Liver (tissue), 9 donors: ENCODE results near the gene GUCD1. TPM values are rescaled to one million over a fixed set of nuclear protein-coding genes. Genes with fewer than 3 reads are reported as not detected.

ENCODE experiments used
- DNase-seq: peaks from one replicate; pipeline ENCODE4 v3.0.0-alpha.2; 2017; ENCODE audit warnings: low spot score
- H3K27ac ChIP-seq, 2 donors: one replicate each; pipeline ENCODE4 v1.7.0; 2013; ENCODE audit warnings: inconsistent platforms in 2 of 2, low read length in 2 of 2, control low read depth in 1 of 2, low read depth in 1 of 2, mild to moderate bottlenecking in 1 of 2
- H3K27me3 ChIP-seq, 4 donors: one replicate each; pipeline versions ENCODE4 v1.6.1 to v1.7.0; 2013; ENCODE audit warnings: low read length in 3 of 4, inconsistent platforms in 1 of 4, mild to moderate bottlenecking in 1 of 4, moderate library complexity in 1 of 4; ENCODE audit not compliant: control insufficient read depth in 4 of 4, insufficient read depth in 4 of 4
- H3K36me3 ChIP-seq, 4 donors: one replicate each; pipeline versions ENCODE4 v1.6.1 to v1.7.0; 2013; ENCODE audit warnings: low read length in 3 of 4, mild to moderate bottlenecking in 3 of 4, low read depth in 1 of 4, moderate library complexity in 1 of 4; ENCODE audit not compliant: control insufficient read depth in 4 of 4, insufficient read depth in 3 of 4
- H3K4me1 ChIP-seq, 4 donors: one replicate each; pipeline versions ENCODE4 v1.6.1 to v1.7.0; 2013; ENCODE audit warnings: low read length in 3 of 4, mild to moderate bottlenecking in 3 of 4, moderate library complexity in 1 of 4; ENCODE audit not compliant: control insufficient read depth in 4 of 4, insufficient read depth in 4 of 4
- H3K4me3 ChIP-seq, 3 donors: one replicate each; pipeline versions ENCODE4 v1.6.1 to v1.7.0; 2013; ENCODE audit warnings: low read length in 3 of 3, control low read depth in 1 of 3, low read depth in 1 of 3, mild to moderate bottlenecking in 1 of 3
- H3K9ac ChIP-seq, 2 donors: one replicate each; pipeline ENCODE4 v1.7.0; 2013; ENCODE audit warnings: low read length in 2 of 2, mild to moderate bottlenecking in 2 of 2, moderate library complexity in 2 of 2, control low read depth in 1 of 2, low read depth in 1 of 2
- H3K9me3 ChIP-seq, 4 donors: one replicate each; pipeline versions ENCODE4 v1.6.1 to v1.7.0; 2013; ENCODE audit warnings: low read length in 3 of 4; ENCODE audit not compliant: control insufficient read depth in 4 of 4
- ATF3 ChIP-seq: IDR thresholded peaks from 2 replicates; pipeline ENCODE4 v1.6.1; 2016; ENCODE audit warnings: antibody characterized with exemption
- CTCF ChIP-seq: fragments of 150-350 bp; IDR thresholded peaks from 2 replicates; pipeline ENCODE4 v1.5.1; 2017; ENCODE audit warnings: improper control_type of control experiment, low read depth, low read length; ENCODE audit not compliant: missing input control
- EGR1 ChIP-seq, 2 donors: IDR thresholded peaks; 2 replicates each; pipeline ENCODE4 v1.6.1; 2016 to 2018; ENCODE audit warnings: antibody characterized with exemption in 2 of 2, low read depth in 2 of 2
- HNF4A ChIP-seq, 2 donors: conservative IDR thresholded peaks; 2 replicates each; pipeline ENCODE4 v1.6.1; 2016; ENCODE audit warnings: antibody characterized with exemption in 2 of 2, mild to moderate bottlenecking in 2 of 2
- JUND ChIP-seq, 2 donors: IDR thresholded peaks; 2 replicates each; pipeline ENCODE4 v1.6.1; 2016; ENCODE audit warnings: antibody characterized with exemption in 2 of 2
- MAX ChIP-seq: IDR thresholded peaks from 2 replicates; pipeline ENCODE4 v1.6.1; 2016; ENCODE audit warnings: antibody characterized with exemption
- NR2F2 ChIP-seq: IDR thresholded peaks from 2 replicates; pipeline ENCODE4 v1.6.1; 2016; ENCODE audit warnings: antibody characterized with exemption
- RAD21 ChIP-seq, 2 donors: IDR thresholded peaks; 2 replicates each; pipeline ENCODE4 v1.6.1; 2016; ENCODE audit warnings: antibody characterized with exemption in 2 of 2, mild to moderate bottlenecking in 2 of 2
- TAF1 ChIP-seq: conservative IDR thresholded peaks from 2 replicates; pipeline ENCODE4 v1.6.1; 2016; ENCODE audit warnings: antibody characterized with exemption, mild to moderate bottlenecking
- YY1 ChIP-seq: IDR thresholded peaks from 2 replicates; pipeline ENCODE4 v1.6.1; 2016; ENCODE audit warnings: antibody characterized with exemption, mild to moderate bottlenecking
- ZBTB33 ChIP-seq: IDR thresholded peaks from 2 replicates; pipeline ENCODE4 v1.6.1; 2016; ENCODE audit warnings: antibody characterized with exemption
- WGBS: extraction: QIAGEN DNeasy Blood & Tissue Kit; methylation state at CpG from one replicate; pipeline ENCODE4 v1.1.7; 2013; 5-methylcytosine and 5-hydroxymethylcytosine counted together
- polyA plus RNA-seq, 2 donors: library from polyadenylated mRNA; stranded (reverse) in 1 of 2; unstranded in 1 of 2; fragments of 200-250 nt in 1 of 2; fragments of >200 nt in 1 of 2; fragmentation: Nextera tagmentation in 1 of 2; extraction: Ambion mirVana in 1 of 2; gene quantifications; one replicate each; pipeline versions ENCODE4 v1.2.1 to v1.2.3, GENCODE V29; 2013 to 2015
- total RNA-seq, 2 donors: library from RNA; depleted of rRNA; stranded (reverse); fragments of >200 nt; gene quantifications; one replicate each; pipeline ENCODE4 v1.2.3, GENCODE V29; 2014
- donor health status: healthy.
- donor health status: healthy.
- donor health status: healthy.
- donor health status: healthy.
- donor health status: healthy.

The GUCD1 gene
- total and polyA plus RNA-seq, 4 donors = 118 to 202 (median 179) TPM

GRCh38 chr22:24543185-24543601 is 11.7 kb downstream of the GUCD1 start:
- H3K4me1 ChIP-seq = peaks cover 14 to 68% (median 38%) of the 10 kb centered on the region in 4 donors
- WGBS = 41% methylated on average over 7 of the region's 7 CpGs
- TF ChIP-seq YY1 (peak; percentile 30), TAF1 (no peak)
- peak overlapping the region; percentile 84 to 97 for H3K27ac ChIP-seq
- H3K9me3 ChIP-seq = no peaks in the 10 kb centered on the region
- no peak for DNase-seq
- no peak overlapping the region for H3K9ac ChIP-seq
- H3K27me3 ChIP-seq = no peaks in the 10 kb centered on the region
- H3K4me3 ChIP-seq = no peak overlapping the region
- peaks cover 18 to 46% (median 39%) of the 10 kb centered on the region in 4 donors for H3K36me3 ChIP-seq

- Histone ChIP-seq H3K27me3 (no peaks in the 10 kb centered on the region), H3K4me1 (peaks cover 14 to 63% (median 35%) of the 10 kb centered on the region in 4 donors), H3K9me3 (no peaks in the 10 kb centered on the region), H3K27ac (peak overlapping the region; percentile 84 to 97), H3K9ac (no peak overlapping the region), H3K4me3 (no peak overlapping the region), H3K36me3 (peaks cover 18 to 42% (median 34%) of the 10 kb centered on the region in 4 donors)
- no peak for DNase-seq
- TF ChIP-seq MAX (no peak), EGR1 (IDR thresholded peaks at IDR 0.05; ENCODE audit: low read depth in 2 of 2) (no peak), RAD21 (IDR thresholded peaks at IDR 0.05) (peak in 1 of 2 donors; percentile 46), ATF3 (no peak), ZBTB33 (no peak), JUND (IDR thresholded peaks at IDR 0.05) (no peak), CTCF (peak; percentile 28)
- 43% methylated on average over 9 of the region's 9 CpGs for WGBS
Observed at GRCh38 chr22:24542641-24543040, 12.3 kb downstream of the GUCD1 start.

GRCh38 chr22:24541681-24542515 is 13.0 kb downstream of the GUCD1 start:
- peak overlapping the region; percentile 84 to 97 for H3K27ac ChIP-seq
- H3K4me1 ChIP-seq = peaks cover 14 to 59% (median 32%) of the 10 kb centered on the region in 4 donors
- DNase-seq = no peak
- H3K36me3 ChIP-seq = peaks cover 15 to 35% (median 27%) of the 10 kb centered on the region in 4 donors
- 58% methylated on average over 6 of the region's 6 CpGs for WGBS
- no peak overlapping the region for H3K9ac ChIP-seq
- no peak overlapping the region for H3K4me3 ChIP-seq
- H3K27me3 ChIP-seq = no peaks in the 10 kb centered on the region
- TF ChIP-seq NR2F2 (no peak), HNF4A (conservative IDR thresholded peaks at IDR 0.05) (peak in 1 of 2 donors; percentile 14)
- no peaks in the 10 kb centered on the region for H3K9me3 ChIP-seq
